SK-N-MC (cell line): ENCODE data around the gene TMEM144.

Source experiments
- EZH2 ChIP-seq: fragments of 200-600 bp; sonication (generic); IDR thresholded peaks from one replicate; pipeline ENCODE4 v1.6.1; 2017; ENCODE audit warnings: antibody characterized with exemption
- FOXP2 ChIP-seq: optimal IDR thresholded peaks from 2 replicates; pipeline ENCODE3; 2011; ENCODE audit warnings: mild to moderate bottlenecking, moderate library complexity; ENCODE audit not compliant: insufficient read depth; ENCODE audit errors: extremely low read length, control extremely low read depth
- POLR2AphosphoS5 ChIP-seq: IDR thresholded peaks from 2 replicates; pipeline ENCODE4 v1.6.1; 2012; ENCODE audit warnings: mild to moderate bottlenecking, low read depth, low read length, borderline replicate concordance

DNA sequence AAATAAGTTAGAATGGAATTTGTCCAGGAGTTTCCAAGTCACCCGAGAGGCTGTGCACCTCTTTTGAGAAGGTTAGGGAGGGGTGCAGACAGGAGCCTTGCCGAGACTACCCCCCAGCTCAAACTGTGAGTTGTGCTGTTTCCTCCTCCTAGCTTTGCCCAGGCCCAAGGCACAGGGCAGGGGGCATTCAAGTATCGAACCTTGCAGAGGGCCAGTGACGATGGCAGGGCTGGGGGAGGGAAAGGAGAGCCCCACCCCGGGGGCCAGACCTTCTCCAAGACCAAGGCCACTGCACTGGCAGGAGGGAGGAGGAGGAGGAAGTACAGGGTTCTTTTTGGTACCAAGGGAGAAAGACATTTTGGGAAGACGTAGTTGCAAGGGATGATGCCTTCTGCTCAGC, 80.6 kb downstream of the TMEM144 start:
- TF ChIP-seq EZH2 (no peak), POLR2AphosphoS5 (no peak), FOXP2 (no peak)
